GM18517 (cell line): ENCODE results near the gene GATB.

Experiments
- ATAC-seq: cut with Tn5 transposase; IDR thresholded peaks from one replicate; pipeline ENCODE4 v1.9.1; 2021; ENCODE audit warnings: mild to moderate bottlenecking, moderate library complexity; ENCODE audit not compliant: unreplicated experiment

The GATB gene

DNA sequence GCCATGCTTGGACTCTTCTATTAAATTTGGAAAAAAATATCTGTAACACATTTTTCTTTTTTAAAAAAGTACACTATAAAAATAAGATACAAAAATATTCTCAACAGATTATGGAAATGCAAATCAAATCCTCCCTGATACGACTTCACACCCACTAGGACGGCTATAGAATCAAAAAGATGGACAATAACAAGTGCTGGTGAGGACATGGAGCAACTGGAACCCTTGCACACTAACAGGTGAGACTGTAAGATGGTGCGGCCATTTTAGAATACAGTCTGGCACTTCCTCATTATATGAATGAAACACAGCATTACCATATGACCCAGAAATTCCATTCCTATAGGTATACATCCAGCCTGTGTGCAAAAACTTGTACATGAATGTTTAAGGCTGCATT is 83.6 kb downstream of the GATB start:
- no peak for ATAC-seq

- ATAC-seq = no peak
Observed at GRCh38 chr4:151676301-151676700, 84.5 kb downstream of the GATB start.

DNA sequence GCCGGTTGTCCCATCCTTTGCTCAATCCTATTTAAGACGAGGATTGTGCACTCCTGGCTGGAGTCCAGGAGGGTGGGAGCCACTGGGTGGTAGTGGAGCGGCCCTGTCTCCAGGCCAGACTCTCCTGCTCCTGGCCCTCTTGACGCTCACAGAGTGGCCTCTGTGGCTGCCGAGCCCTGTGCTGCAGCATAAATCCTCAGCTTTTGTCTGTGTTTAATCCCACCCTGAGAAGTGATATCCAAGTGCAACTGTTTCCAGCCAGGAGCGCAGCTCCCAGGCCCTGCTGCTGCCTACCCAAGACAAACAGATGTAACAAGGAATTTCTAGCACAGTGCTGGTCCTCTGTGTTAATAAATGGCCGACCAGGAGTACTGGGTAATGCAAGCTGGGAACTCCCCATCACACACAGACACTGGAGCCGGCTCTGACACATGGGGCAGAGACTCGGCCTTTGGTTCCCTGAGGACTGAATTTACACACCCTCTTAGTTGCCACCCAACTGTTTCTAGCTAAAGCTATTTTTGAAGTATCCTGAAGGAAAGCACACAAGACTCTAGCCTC is 85.3 kb downstream of the GATB start:
- ATAC-seq = no peak

DNA sequence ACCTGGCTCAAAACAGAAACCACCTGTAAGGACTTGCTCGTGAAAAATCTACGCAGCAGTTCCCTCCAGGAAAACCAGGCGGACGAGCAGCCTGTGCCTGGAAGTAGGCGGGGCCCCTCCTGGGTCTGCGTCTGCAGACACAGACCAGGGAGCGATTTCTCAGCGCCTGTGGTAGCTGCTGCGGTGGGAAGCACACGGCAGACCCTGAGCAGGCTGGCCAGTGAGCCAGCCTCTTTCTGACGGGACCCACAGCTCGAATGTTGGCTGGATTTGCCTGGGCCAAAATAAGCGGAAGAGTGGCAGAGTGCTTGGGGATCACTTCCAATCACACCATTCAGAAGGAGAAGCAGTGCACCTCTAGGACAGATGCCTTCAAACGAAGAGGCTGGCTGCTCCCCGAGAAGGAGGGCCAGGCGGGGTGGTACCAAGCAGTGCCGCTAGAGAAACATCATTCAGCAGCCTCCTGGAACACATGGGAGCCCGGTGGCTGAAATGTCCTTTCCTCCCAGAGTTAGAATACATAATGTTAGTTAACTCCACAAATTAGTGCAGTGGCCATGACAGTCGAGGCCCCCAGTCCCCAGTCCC is 85.9 kb downstream of the GATB start:
- no peak for ATAC-seq

GRCh38 chr4:151673908-151674520 is 86.8 kb downstream of the GATB start:
- ATAC-seq = no peak

GRCh38 chr4:151672996-151673395 is 87.8 kb downstream of the GATB start:
- no peak for ATAC-seq

- ATAC-seq = no peak
Observed at GRCh38 chr4:151671541-151672059, 89.2 kb downstream of the GATB start.

GRCh38 chr4:151670843-151671242 is 90.0 kb downstream of the GATB start:
- no peak for ATAC-seq

DNA sequence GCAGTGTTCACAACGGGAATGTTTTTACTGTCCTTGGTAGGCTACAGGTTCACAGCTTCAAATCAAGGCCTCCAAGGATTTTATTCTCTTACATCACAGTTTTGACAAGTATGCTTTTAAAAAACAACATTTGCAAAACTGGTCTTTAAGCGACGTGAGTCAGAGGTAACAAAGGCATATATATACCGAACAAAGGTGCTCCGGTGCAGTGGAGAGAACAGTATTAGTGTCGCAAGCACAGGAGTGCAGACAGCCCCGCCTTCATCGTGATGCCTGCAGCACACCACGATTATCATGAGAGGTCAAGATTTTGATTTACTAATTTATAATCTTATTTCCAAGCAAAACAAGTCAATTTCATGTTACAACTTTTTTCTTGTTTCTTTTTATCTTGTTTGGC is 90.8 kb downstream of the GATB start:
- no peak for ATAC-seq

DNA sequence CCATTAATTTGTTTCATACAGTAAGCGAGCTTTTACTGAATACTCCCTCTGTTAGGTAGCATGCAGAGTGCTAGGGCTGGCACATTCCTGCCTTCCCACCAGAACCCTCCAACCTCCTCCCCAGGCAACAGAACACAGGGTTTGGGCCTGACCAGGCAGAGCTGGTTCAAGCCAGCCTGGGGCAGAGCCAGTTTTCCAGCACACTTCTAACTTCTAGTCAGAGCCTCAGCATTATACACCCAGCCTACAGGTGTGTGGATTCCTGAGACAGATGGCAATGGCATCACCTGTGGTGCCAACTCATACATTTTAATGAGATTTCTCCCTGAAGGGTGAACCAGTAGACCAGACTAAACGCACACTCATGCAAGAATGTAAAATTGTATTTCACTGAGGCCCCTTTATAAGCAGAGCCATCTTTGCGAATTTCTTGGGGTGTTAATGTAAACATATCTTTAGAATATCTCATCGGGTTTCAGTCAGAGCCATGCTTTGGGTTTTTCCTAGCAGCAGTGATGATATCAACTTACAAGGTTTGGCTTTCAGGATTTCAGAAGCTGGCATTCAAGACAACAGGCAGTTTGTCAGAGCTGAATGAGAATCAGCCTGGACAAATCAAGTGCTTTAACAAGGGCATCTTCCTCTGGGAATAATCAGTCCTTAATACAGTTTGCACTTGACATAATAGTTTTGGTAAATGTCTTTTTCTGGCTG is 92.0 kb downstream of the GATB start:
- ATAC-seq = no peak

DNA sequence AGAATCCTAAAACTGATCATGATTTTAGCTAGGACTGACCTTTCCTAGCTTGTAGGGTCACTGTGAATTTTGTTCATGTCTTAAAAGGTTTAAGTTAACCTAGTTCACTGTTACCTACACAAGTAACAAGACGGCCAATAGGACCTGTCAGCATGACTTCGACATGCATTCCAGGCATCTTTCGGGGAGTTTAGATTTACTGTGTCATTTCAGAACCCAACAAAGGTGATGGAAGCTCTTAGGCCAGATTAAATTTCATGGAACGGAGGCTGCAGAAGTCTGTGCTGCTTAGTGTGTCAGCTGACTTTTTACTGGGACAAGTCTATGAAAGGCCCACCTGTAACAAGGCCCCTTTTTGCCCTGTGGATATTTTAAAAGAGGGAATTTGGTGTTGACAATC is 93.1 kb downstream of the GATB start:
- no peak for ATAC-seq

- no peak for ATAC-seq
Observed at GRCh38 chr4:151667048-151667447, 93.8 kb downstream of the GATB start.

DNA sequence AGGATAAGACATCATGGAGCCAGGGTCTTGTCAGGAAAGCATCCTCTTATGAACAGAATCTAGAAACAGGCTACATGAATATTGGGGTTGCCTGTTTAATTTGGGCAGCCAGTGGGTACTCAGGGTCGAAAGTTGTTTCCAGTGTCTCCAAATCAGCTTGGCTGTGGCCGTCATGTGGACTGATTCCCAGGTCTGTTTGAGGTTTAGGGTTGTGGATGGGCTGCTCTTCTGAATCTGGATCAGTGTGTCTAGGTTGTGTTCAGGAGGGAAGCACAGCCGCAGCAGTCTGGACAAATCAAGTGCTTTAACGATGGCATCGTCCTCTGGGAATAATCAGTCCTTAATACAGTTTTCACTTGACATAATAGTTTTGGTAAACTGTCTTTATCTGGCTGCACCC is 94.3 kb downstream of the GATB start:
- no peak for ATAC-seq

- no peak for ATAC-seq
Observed at GRCh38 chr4:151665785-151666127, 95.1 kb downstream of the GATB start.

GRCh38 chr4:151665022-151665784 is 95.6 kb downstream of the GATB start:
- ATAC-seq = no peak

- ATAC-seq = no peak
Observed at GRCh38 chr4:151664289-151664688, 96.5 kb downstream of the GATB start.

GRCh38 chr4:151663109-151663508 is 97.7 kb downstream of the GATB start:
- ATAC-seq = no peak

GRCh38 chr4:151661873-151662272 is 98.9 kb downstream of the GATB start:
- no peak for ATAC-seq

DNA sequence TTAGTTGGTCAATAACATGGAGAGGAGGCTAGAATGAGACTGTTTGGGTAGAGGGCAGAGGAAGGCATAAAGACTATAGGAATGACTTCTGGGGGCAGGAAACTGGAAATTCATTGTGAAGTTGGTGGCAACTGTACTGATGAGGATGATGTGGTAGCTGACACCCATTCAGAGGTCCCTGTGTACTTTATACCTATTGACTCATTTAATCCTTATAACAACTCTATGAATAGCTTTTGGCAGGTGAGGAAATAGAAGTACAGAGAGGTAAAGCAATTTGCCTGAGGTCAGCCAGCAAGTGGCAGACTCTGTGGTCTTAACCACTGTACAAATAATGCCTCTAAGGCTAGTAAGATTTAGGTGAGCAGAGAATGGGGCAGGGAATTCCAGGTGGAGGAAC is 100.1 kb downstream of the GATB start:
- ATAC-seq = no peak

DNA sequence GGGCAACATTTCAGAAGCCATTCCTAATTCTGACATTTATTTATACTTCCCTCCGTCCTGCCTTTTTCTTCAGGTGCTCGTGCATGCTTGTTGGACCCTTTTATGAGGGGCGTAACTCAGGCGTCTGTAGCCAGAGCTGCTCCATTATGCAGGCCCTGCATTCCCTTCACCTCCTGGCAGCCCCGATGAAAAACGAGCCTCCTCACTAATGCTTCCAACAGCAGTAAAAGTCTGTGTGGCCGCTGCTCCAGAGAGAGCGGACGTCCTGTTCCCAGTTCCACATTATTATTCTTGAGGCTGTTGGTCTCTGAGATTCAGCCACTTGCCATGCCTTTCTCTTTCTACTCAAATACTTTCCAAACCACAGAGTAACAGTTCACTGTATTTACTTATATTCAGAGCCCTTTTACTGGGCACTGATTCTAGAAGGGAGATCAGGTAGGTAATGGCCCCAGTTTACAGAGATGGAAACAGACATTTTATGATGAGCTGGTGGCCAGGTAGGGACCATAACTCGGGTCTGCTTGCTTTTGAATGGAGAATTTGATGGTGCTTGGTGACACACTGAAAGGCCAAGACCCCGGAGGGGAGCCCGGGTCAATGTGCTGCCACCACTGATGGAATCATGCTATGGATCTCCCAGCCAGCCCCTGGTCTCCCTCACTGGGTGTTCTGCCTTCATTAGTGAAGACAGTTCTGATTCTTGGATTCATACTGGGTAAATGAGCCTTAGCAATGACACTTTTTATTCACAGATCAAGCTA is 101.0 kb downstream of the GATB start:
- ATAC-seq = no peak
